K562 (cell line): ENCODE measurements around the gene HCN3. TPM values are rescaled to one million over a fixed set of nuclear protein-coding genes. Genes with fewer than 3 reads are reported as not detected.

Source experiments
- BCLAF1 ChIP-seq, 2 experiments: fragments of 450-650 bp in 1 of 2; IDR thresholded peaks; 2 replicates each; pipeline ENCODE4 v1.6.1; 2011 to 2017; ENCODE audit warnings: low read depth in 2 of 2, antibody characterized with exemption in 1 of 2, borderline replicate concordance in 1 of 2, low read length in 1 of 2, mild to moderate bottlenecking in 1 of 2, mixed read lengths in 1 of 2; ENCODE audit not compliant: control insufficient read depth in 1 of 2
- CREB1 ChIP-seq, 2 experiments: sonication (generic) in 1 of 2; formaldehyde crosslinking in 1 of 2; IDR thresholded peaks; 2 replicates each; pipeline versions ENCODE4 v1.6.1 to v1.8.0; 2012 to 2022; ENCODE audit warnings: inconsistent platforms in 1 of 2, mild to moderate bottlenecking in 1 of 2, missing genetic modification reagents in 1 of 2, moderate library complexity in 1 of 2
- CTCFL ChIP-seq: IDR thresholded peaks from 2 replicates; pipeline ENCODE4 v1.6.1; 2011; ENCODE audit warnings: borderline replicate concordance, low read depth, mild to moderate bottlenecking, moderate library complexity, low read length; ENCODE audit not compliant: insufficient read depth, poor library complexity, severe bottlenecking
- DIDO1 ChIP-seq: fragments of 450-650 bp; IDR thresholded peaks from 2 replicates; pipeline ENCODE4 v1.6.1; 2016; ENCODE audit warnings: low read depth, missing biosample characterization, missing genetic modification characterization
- E2F1 ChIP-seq: sonication (generic); formaldehyde crosslinking; IDR thresholded peaks from 2 replicates; pipeline ENCODE4 v1.8.1; 2023; ENCODE audit warnings: mild to moderate bottlenecking, missing genetic modification reagents, moderate library complexity
- EHMT2 ChIP-seq: fragments of 450-650 bp; IDR thresholded peaks from 2 replicates; pipeline ENCODE4 v1.6.1; 2018; ENCODE audit warnings: antibody characterized with exemption
- ELK3 ChIP-seq: fragments of 450-650 bp; formaldehyde crosslinking; IDR thresholded peaks from 2 replicates; pipeline ENCODE4 v1.4.0; 2020; ENCODE audit warnings: mild to moderate bottlenecking
- FOXM1 ChIP-seq, 2 experiments: fragments of 450-650 bp in 1 of 2; sonication (generic) in 1 of 2; formaldehyde crosslinking in 1 of 2; IDR thresholded peaks; 2 replicates each; pipeline versions ENCODE4 v1.6.1 to v1.9.0; 2017 to 2022; ENCODE audit warnings: low read depth in 2 of 2, mild to moderate bottlenecking in 2 of 2, missing genetic modification reagents in 1 of 2, moderate library complexity in 1 of 2
- HMGN3 ChIP-seq: IDR thresholded peaks from 2 replicates; pipeline ENCODE4 v1.6.1; 2011; ENCODE audit warnings: borderline replicate concordance, low read depth, mild to moderate bottlenecking, mixed read lengths, low read length; ENCODE audit not compliant: insufficient read length; ENCODE audit errors: extremely low read depth
- HNRNPLL ChIP-seq: fragments of 200-400 bp; formaldehyde crosslinking; IDR thresholded peaks from 2 replicates; pipeline ENCODE4 v1.6.1; 2017; ENCODE audit warnings: low read length, low read depth, mild to moderate bottlenecking; ENCODE audit not compliant: poor library complexity, severe bottlenecking
- MYBL2 ChIP-seq, 2 experiments: fragments of 450-650 bp in 1 of 2; sonication (generic) in 1 of 2; formaldehyde crosslinking in 1 of 2; IDR thresholded peaks; 2 replicates each; pipeline versions ENCODE4 v1.6.1 to v1.8.1; 2017 to 2022; ENCODE audit warnings: borderline replicate concordance in 1 of 2, inconsistent platforms in 1 of 2, low read depth in 1 of 2, mild to moderate bottlenecking in 1 of 2, missing genetic modification reagents in 1 of 2, moderate library complexity in 1 of 2
- NFRKB ChIP-seq: fragments of 450-650 bp; IDR thresholded peaks from 2 replicates; pipeline ENCODE4 v1.6.1; 2016; ENCODE audit warnings: low read depth
- POLR2A ChIP-seq: fragments of 450-650 bp; conservative IDR thresholded peaks from 2 replicates; pipeline ENCODE4 v1.6.1; 2016
- RFX5 ChIP-seq: IDR thresholded peaks from 2 replicates; pipeline ENCODE4 v1.6.1; 2011; ENCODE audit warnings: low read depth, mild to moderate bottlenecking, improper control_type of control experiment, low read length
- ZBED1 ChIP-seq: IDR thresholded peaks from 2 replicates; pipeline ENCODE4 v1.6.1; 2014
- ZC3H11A ChIP-seq: IDR thresholded peaks from 2 replicates; pipeline ENCODE4 v1.6.1; 2012; ENCODE audit warnings: low read depth, low read length, improper control_type of control experiment
- ZC3H8 ChIP-seq: fragments of 450-650 bp; IDR thresholded peaks from 2 replicates; pipeline ENCODE4 v1.6.1; 2017
- ZNF785 ChIP-seq: fragments of 250-450 bp; sonication (Bioruptor Pico); IDR thresholded peaks from 2 replicates; pipeline ENCODE4 v1.4.0; 2020; ENCODE audit warnings: mild to moderate bottlenecking
- polyA plus RNA-seq, 8 experiments: library from polyadenylated mRNA; depleted of rRNA in 4 of 8; stranded (reverse) in 5 of 8; unstranded in 3 of 8; fragments of >200 nt; fragmentation: Nextera tagmentation in 2 of 8; fragmentation: Illumina TruSeq in 1 of 8; extraction: Ambion mirVana in 2 of 8; extraction: Trizol in 1 of 8; gene quantifications; 2 replicates each; pipeline versions ENCODE4 v1.2.1 to v1.2.3, GENCODE V29; 2011 to 2014; ENCODE audit warnings: inconsistent platforms in 1 of 8, missing spikeins in 1 of 8
- total RNA-seq, 7 experiments: library from RNA; depleted of rRNA in 6 of 7; stranded (reverse); fragments of >200 nt in 6 of 7; fragmentation: Illumina TruSeq in 2 of 7; extraction: Trizol in 2 of 7; gene quantifications; 2 replicates each; pipeline versions ENCODE4 v1.2.1 to v1.2.3, GENCODE V29; 2011 to 2021; ENCODE audit warnings: low replicate concordance in 1 of 7

HCN3 gene
- total and polyA plus RNA-seq, 9 of the 15 experiments (the other 6 are each of a cell fraction or from before 2014, with no cell fraction given): 0.91 to 9.7 (median 3.9) TPM

GRCh38 chr1:155308493-155309422 lies 31.5 kb downstream of the HCN3 start, which contains the start of gene FDPS (continued):
- peak; percentile 98 for TF ChIP-seq CREB1 (IDR thresholded peaks at IDR 0.05)
- TF ChIP-seq CREB1 (CRISPR knock-in tag; IDR thresholded peaks at IDR 0.05): peak; percentile 95
- TF ChIP-seq POLR2A: peak; percentile 89
- no peak for TF ChIP-seq ZC3H8
- TF ChIP-seq DIDO1 (tag): 0 out of 2 replicates have a peak, but pooled peaks have one; percentile 34
- peak; percentile 56; the same call in 1 of the 2 replicates for TF ChIP-seq ZBED1
- no peak for TF ChIP-seq ELK3 (CRISPR knock-in tag)
- 0 out of 2 replicates have a peak, but pooled peaks have one; percentile 30 for TF ChIP-seq FOXM1 (IDR thresholded peaks at IDR 0.05; ENCODE audit: low read depth)
- no peak for TF ChIP-seq FOXM1 (CRISPR knock-in tag; IDR thresholded peaks at IDR 0.05; ENCODE audit: low read depth)
- no peak for TF ChIP-seq MYBL2 (IDR thresholded peaks at IDR 0.05; ENCODE audit: low read depth)
- no peak for TF ChIP-seq MYBL2 (CRISPR knock-in tag; IDR thresholded peaks at IDR 0.05; ENCODE audit: borderline replicate concordance)
- TF ChIP-seq BCLAF1 (IDR thresholded peaks at IDR 0.05; ENCODE audit: borderline replicate concordance in 1 of 2, control insufficient read depth in 1 of 2, low read depth in 2 of 2, low read length in 1 of 2): no peak
- TF ChIP-seq CTCFL: no peak
- peak; percentile 63 for TF ChIP-seq HMGN3
- no peak; the same call in none of the 2 replicates for TF ChIP-seq E2F1 (CRISPR knock-in tag)
- TF ChIP-seq ZC3H11A: no peak
- peak; percentile 25; the same call in 1 of the 2 replicates for TF ChIP-seq NFRKB
- TF ChIP-seq RFX5: 0 out of 2 replicates have a peak, but pooled peaks have one; percentile 10
- peak; percentile 57 for TF ChIP-seq HNRNPLL
- TF ChIP-seq EHMT2: no peak
- no peak for TF ChIP-seq ZNF785
